Uterus (tissue), 2 donors: ENCODE measurements around the gene DNM2.

Experiments used
- CTCF ChIP-seq, 4 experiments: fragments of 200-600 bp in 2 of 4; fragments of 450-650 bp in 2 of 4; sonication (generic) in 2 of 4; IDR thresholded peaks; one replicate each; pipeline ENCODE4 v1.5.1; 2016 to 2019; ENCODE audit warnings: antibody characterized with exemption in 4 of 4, mild to moderate bottlenecking in 2 of 4, moderate library complexity in 1 of 4
- POLR2A ChIP-seq, 2 donors: fragments of 450-650 bp; IDR thresholded peaks; one replicate each; pipeline ENCODE4 v1.6.1; 2016; ENCODE audit warnings: antibody characterized with exemption in 2 of 2, mild to moderate bottlenecking in 1 of 2, moderate library complexity in 1 of 2

- no peak for TF ChIP-seq CTCF (IDR thresholded peaks at IDR 0.05)
- no peak for TF ChIP-seq POLR2A (IDR thresholded peaks at IDR 0.05)
These were observed 156.1 kb downstream of the DNM2 start for GRCh38 chr19:10874024-10874423.
